HepG2 (cell line): ENCODE results near the gene NSL1. TPM values are rescaled to one million over a fixed set of nuclear protein-coding genes. Genes with fewer than 3 reads are reported as not detected.

Source experiments
- ATAC-seq: fragments of 200-7000 bp; cut with Tn5 transposase; 3 replicates; pipeline ENCODE4 v1.9.1; 2020; ENCODE audit warnings: mild to moderate bottlenecking, moderate library complexity
- BruUV-seq: library from RNA; stranded (reverse); fragments of 400-500 nt; replicated peaks from 2 replicates; lab custom pipeline; 2021; lab: Mats Ljungman, UMichigan
- CTCF ChIA-PET: fragments of 300-600 bp; formaldehyde crosslinking; extraction: SDS; loops from one replicate; lab custom pipeline; 2021; ENCODE audit warnings: low total read pairs, inconsistent platforms, low intra/inter-chr PET ratio; lab: Yijun Ruan, JAX
- POLR2A ChIA-PET: fragments of 350-600 bp; sonication (Branson Sonifier 250); formaldehyde crosslinking; loops from one replicate; lab custom pipeline; 2020; ENCODE audit warnings: antibody characterized with exemption, inconsistent platforms; lab: Yijun Ruan, JAX
- DNase-seq: peaks from one replicate; pipeline ENCODE4 v3.0.0-alpha.2; 2015; ENCODE audit warnings: low spot score
- FAIRE-seq: peaks from 3 replicates; lab custom pipeline; 2011; peaks lifted over from hg19 to GRCh38; lab: Jason Lieb, UNC
- H2AFZ ChIP-seq: one replicate; pipeline ENCODE4 v1.6.1; 2011; ENCODE audit warnings: low read length, inconsistent platforms
- H3K27ac ChIP-seq: fragments of 300-600 bp; 3 replicates; pipeline ENCODE4 v1.8.0; 2011; ENCODE audit warnings: mixed run types, mild to moderate bottlenecking, mixed read lengths, low read length, inconsistent platforms; ENCODE audit not compliant: insufficient read depth; ENCODE audit errors: extremely low read length
- H3K27me3 ChIP-seq, 2 experiments: fragments of 200-600 bp in 1 of 2; 2 replicates in 1 of 2; 3 replicates in 1 of 2; pipeline versions ENCODE4 v1.6.0 to v1.8.0; 2011; ENCODE audit warnings: low read length in 2 of 2, mild to moderate bottlenecking in 2 of 2, moderate library complexity in 2 of 2, inconsistent platforms in 1 of 2; ENCODE audit not compliant: insufficient read depth in 2 of 2, control insufficient read depth in 1 of 2
- H3K36me3 ChIP-seq, 2 experiments: fragments of 200-600 bp in 1 of 2; replicated peaks in 1 of 2; 2 replicates in 1 of 2; 3 replicates in 1 of 2; pipeline versions ENCODE4 v1.5.1 to v1.8.0; 2011; ENCODE audit warnings: low read length in 2 of 2, inconsistent platforms in 1 of 2; ENCODE audit not compliant: insufficient read depth in 2 of 2, control insufficient read depth in 1 of 2
- H3K4me1 ChIP-seq: 2 replicates; pipeline ENCODE4 v1.5.1; 2012; ENCODE audit warnings: low read length, inconsistent platforms; ENCODE audit not compliant: insufficient read depth
- H3K4me2 ChIP-seq: 2 replicates; pipeline ENCODE4 v1.6.0; 2011; ENCODE audit warnings: low read depth, low read length, inconsistent platforms
- H3K4me3 ChIP-seq, 3 experiments: fragments of 200-600 bp in 1 of 3; sonication (generic), shearing (Covaris generic) in 1 of 3; replicated peaks in 1 of 3; 2 replicates each; pipeline ENCODE4 v1.5.1; 2011 to 2016; ENCODE audit warnings: low read length in 3 of 3, inconsistent platforms in 2 of 3, low read depth in 2 of 3, mild to moderate bottlenecking in 2 of 3, control low read depth in 1 of 3, mixed read lengths in 1 of 3; ENCODE audit not compliant: insufficient read depth in 1 of 3
- H3K79me2 ChIP-seq: one replicate; pipeline ENCODE4 v1.6.1; 2011; ENCODE audit warnings: low read length, inconsistent platforms; ENCODE audit not compliant: insufficient read depth
- H3K9ac ChIP-seq: 2 replicates; pipeline ENCODE4 v1.6.0; 2011; ENCODE audit warnings: mild to moderate bottlenecking, low read depth, low read length, inconsistent platforms; ENCODE audit not compliant: insufficient read depth
- H3K9me3 ChIP-seq: 2 replicates; pipeline ENCODE4 v1.5.1; 2012; ENCODE audit warnings: mild to moderate bottlenecking, low read length
- H4K20me1 ChIP-seq: 2 replicates; pipeline ENCODE4 v1.6.0; 2011; ENCODE audit warnings: inconsistent platforms, mild to moderate bottlenecking, low read length, moderate library complexity; ENCODE audit not compliant: insufficient read depth
- ATF7 ChIP-seq, 2 experiments: fragments of 450-650 bp in 1 of 2; sonication (generic) in 1 of 2; formaldehyde crosslinking in 1 of 2; IDR thresholded peaks; 2 replicates each; pipeline versions ENCODE4 v1.4.0 to v1.6.1; 2016 to 2020; ENCODE audit warnings: antibody characterized with exemption in 1 of 2, mild to moderate bottlenecking in 1 of 2, missing genetic modification reagents in 1 of 2
- GATAD2A ChIP-seq: IDR thresholded peaks from 2 replicates; pipeline ENCODE4 v1.6.1; 2016
- HDAC6 ChIP-seq: fragments of 200-600 bp; sonication (generic); IDR thresholded peaks from 2 replicates; pipeline ENCODE4 v1.7.0; 2017; ENCODE audit warnings: mild to moderate bottlenecking, antibody characterized with exemption, low read length, low read depth
- MAZ ChIP-seq, 2 experiments: sonication (generic) in 1 of 2; formaldehyde crosslinking in 1 of 2; IDR thresholded peaks; 2 replicates each; pipeline versions ENCODE4 v1.5.0 to v1.6.1; 2012 to 2020; ENCODE audit warnings: low read depth in 2 of 2, mild to moderate bottlenecking in 2 of 2, borderline replicate concordance in 1 of 2, improper control_type of control experiment in 1 of 2, low read length in 1 of 2, missing genetic modification reagents in 1 of 2, moderate library complexity in 1 of 2
- MIER2 ChIP-seq: IDR thresholded peaks from 2 replicates; pipeline ENCODE4 v1.6.1; 2016; ENCODE audit warnings: missing biosample characterization, missing genetic modification reagents
- NR1H2 ChIP-seq: sonication (generic); formaldehyde crosslinking; IDR thresholded peaks from 2 replicates; pipeline ENCODE4 v1.8.1; 2022; ENCODE audit warnings: low read depth, missing genetic modification reagents, borderline replicate concordance
- RAD21 ChIP-seq: fragments of 450-650 bp; formaldehyde crosslinking; IDR thresholded peaks from 2 replicates; pipeline ENCODE4 v1.5.0; 2020; ENCODE audit warnings: mild to moderate bottlenecking
- STAG1 ChIP-seq: sonication (generic); formaldehyde crosslinking; IDR thresholded peaks from 2 replicates; pipeline ENCODE4 v1.4.0; 2020; ENCODE audit warnings: missing genetic modification reagents
- ZNF124 ChIP-seq: sonication (generic); formaldehyde crosslinking; IDR thresholded peaks from 2 replicates; pipeline ENCODE4 v1.4.0; 2020; ENCODE audit warnings: missing genetic modification reagents
- ZNF772 ChIP-seq: sonication (generic); formaldehyde crosslinking; IDR thresholded peaks from 2 replicates; pipeline ENCODE4 v1.5.0; 2020; ENCODE audit warnings: mild to moderate bottlenecking, missing genetic modification reagents
- WGBS: methylation state at CpG from one replicate; pipeline ENCODE4 v1.1.6; 2017; ENCODE audit warnings: low lambda C conversion rate; 5-methylcytosine and 5-hydroxymethylcytosine counted together
- in situ Hi-C: cut with HindIII; loops from 2 replicates; pipeline ENCODE4 v1.10.0; 2017; ENCODE audit warnings: low pct_unique_long_range_greater_than_20kb; ENCODE audit not compliant: extremely low pct_ligation_motif_present
- intact Hi-C: fragments of 100-400 bp; cut with micrococcal nuclease; formaldehyde crosslinking; loops from one replicate; pipeline ENCODE4 v1.10.0; 2022; ENCODE audit not compliant: unreplicated experiment
- polyA plus RNA-seq, 8 experiments: library from polyadenylated mRNA; depleted of rRNA in 3 of 8; stranded (reverse) in 7 of 8; unstranded in 1 of 8; fragments of >200 nt; fragmentation: Illumina TruSeq in 4 of 8; extraction: Trizol in 4 of 8; gene quantifications; 2 replicates each; pipeline versions ENCODE4 v1.2.1 to v1.2.3, GENCODE V29; 2011 to 2016; ENCODE audit warnings: low read depth in 4 of 8, missing spikeins in 1 of 8, mixed read lengths in 1 of 8; ENCODE audit not compliant: insufficient read depth in 1 of 8
- total RNA-seq, 5 experiments: library from RNA; depleted of rRNA; stranded (reverse); fragments of >200 nt; fragmentation: Illumina TruSeq; extraction: Trizol; gene quantifications; 2 replicates each; pipeline ENCODE4 v1.2.3, GENCODE V29; 2016; ENCODE audit warnings: low read depth in 1 of 5
- TF ChIP-seq, protein P1 (sequence below): sonication (generic); formaldehyde crosslinking; IDR thresholded peaks from 2 replicates; pipeline ENCODE4 v1.4.0; 2020; ENCODE audit warnings: missing genetic modification reagents, borderline replicate concordance

The NSL1 gene
- total and polyA plus RNA-seq, 2 of the 13 experiments (the other 11 are each of a cell fraction or from before 2014, with no cell fraction given), result 34.5 to 77.4 TPM

DNA sequence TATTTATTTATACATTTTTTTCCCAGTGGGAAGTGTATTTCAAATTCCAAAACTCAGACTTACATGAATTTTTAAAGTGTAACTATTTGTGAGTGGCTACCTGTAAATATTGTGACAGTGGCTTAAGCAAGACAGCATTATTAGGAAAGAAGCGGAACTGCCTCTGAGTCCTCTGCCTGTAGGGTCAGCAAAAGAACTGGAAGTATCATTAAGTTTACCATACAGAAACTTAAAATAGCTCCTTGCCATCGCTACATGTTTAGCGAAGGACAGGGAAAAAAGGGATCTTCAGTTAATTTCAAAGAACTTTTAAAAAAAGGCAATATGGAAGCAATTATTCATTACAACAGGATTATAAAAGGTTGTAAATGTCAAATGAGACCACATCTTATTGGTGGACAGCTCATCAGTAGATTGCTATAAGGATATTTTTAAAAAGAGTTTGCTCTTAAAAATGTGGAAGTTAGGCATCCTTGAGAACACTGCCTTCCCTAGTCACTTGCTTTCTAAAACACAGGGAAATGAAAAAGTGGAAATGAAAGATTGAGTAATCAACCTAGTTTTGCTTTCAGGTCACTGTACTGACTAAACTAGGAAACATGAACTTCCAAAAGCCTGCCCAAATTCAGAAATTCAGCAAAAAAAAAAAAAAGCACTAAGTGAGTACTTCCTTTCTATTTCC lies 39.2 kb downstream of the NSL1 start:
- Histone ChIP-seq H3K4me1 (0 out of 2 replicates have a peak, but pooled peaks cover 10% of the 10 kb centered on the region), H3K27ac (no peak overlapping the region), H3K27me3 (no peaks in the 10 kb centered on the region), H3K4me3 (no peak overlapping the region), H3K9ac (no peak overlapping the region), H3K9me3 (no peaks in the 10 kb centered on the region), H3K36me3 (peaks cover 0 to 19% of the 10 kb centered on the region in 2 experiments; a peak in 3 of 5 replicates), H2AFZ (no peak overlapping the region), H3K4me2 (no peak overlapping the region), H3K79me2 (peaks cover 2% of the 10 kb centered on the region), H4K20me1 (peaks cover 6% of the 10 kb centered on the region; the same call in 1 of the 2 replicates)
- DNase-seq (no peak), ATAC-seq (no peak), FAIRE-seq (no peak)
- 97% methylated on average over 3 of the region's 3 CpGs for WGBS
- intact Hi-C loops (no loop called here), in situ Hi-C loops (no loop called here)
- POLR2A ChIA-PET, result no interaction called here
- no TSS peak for BruUV-seq
- TF ChIP-seq NR1H2, result no peak
- CTCF ChIA-PET, result no interaction called here

DNA sequence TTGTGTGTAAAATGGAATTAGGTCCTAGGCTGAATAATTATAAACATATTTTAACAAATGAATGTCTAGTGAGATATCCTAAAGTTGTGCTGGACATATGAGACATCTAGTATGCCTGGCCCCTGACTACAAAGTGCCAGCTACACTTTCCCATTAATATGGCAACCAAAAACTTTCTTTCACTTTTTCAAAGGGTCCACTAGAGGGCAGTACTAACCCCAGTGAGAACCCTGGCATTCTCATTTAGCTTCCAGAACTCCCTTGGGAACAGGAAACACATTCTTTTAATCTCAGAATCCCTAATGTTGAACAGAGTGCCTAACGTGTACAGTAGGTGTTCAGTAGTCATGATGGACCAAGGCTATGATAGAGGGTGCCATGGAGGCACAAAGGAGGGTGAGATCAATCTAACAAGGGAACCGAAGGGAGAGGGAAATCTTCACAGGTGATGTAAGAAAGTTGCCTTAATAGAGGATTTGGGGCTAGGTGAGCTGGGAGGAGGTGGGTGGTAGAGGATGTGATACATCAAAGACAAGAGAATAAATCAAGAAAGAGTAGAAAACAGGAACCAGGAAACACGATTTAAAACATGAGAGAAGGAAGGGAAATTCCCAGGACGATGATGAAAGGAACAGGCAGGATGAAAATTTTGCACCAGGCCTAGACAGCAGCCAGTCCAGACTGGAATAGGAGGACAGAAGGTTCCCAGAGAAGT lies 41.6 kb downstream of the NSL1 start:
- H3K79me2 ChIP-seq, result peaks cover 6% of the 10 kb centered on the region
- DNase-seq (peak; percentile 55), FAIRE-seq (no peak), ATAC-seq (peak; percentile 71)
- H3K9ac ChIP-seq, result no peak overlapping the region
- H3K4me1 ChIP-seq, result 0 out of 2 replicates have a peak, but pooled peaks cover 10% of the 10 kb centered on the region
- BruUV-seq, result no TSS peak
- H3K9me3 ChIP-seq, result no peaks in the 10 kb centered on the region
- no peak overlapping the region for H3K4me2 ChIP-seq
- no peak overlapping the region for H3K4me3 ChIP-seq
- peaks cover 6% of the 10 kb centered on the region; the same call in 1 of the 2 replicates for H4K20me1 ChIP-seq
- in situ Hi-C loops, result no loop called here
- ChIA-PET POLR2A (interaction anchor here (1.0 to 1.2 kb wide), 6 partner anchors 27 to 714 kb away, joined by 3 to 4 read pairs (median 3); partner anchors contain the start of genes ATF3 and DTL), CTCF (interaction anchor here (0.7 to 1.5 kb wide), 3 partner anchors 32 to 245 kb away, joined by 3 to 6 read pairs (median 5); no protein-coding TSS in a partner anchor)
- WGBS, result 62% methylated on average over 4 of the region's 4 CpGs
- H2AFZ ChIP-seq, result no peak overlapping the region
- intact Hi-C loops, result no loop called here
- H3K27me3 ChIP-seq, result no peaks in the 10 kb centered on the region
- H3K27ac ChIP-seq, result no peak overlapping the region
- H3K36me3 ChIP-seq, result peaks cover 0 to 7% of the 10 kb centered on the region in 2 experiments; a peak in 1 of 5 replicates
- TF ChIP-seq MAZ (IDR thresholded peaks at IDR 0.05; ENCODE audit: borderline replicate concordance, low read depth, low read length) (no peak), MAZ (CRISPR knock-in tag; IDR thresholded peaks at IDR 0.05; ENCODE audit: low read depth) (0 out of 2 replicates have a peak, but pooled peaks have one; percentile 25), HDAC6 (no peak), RAD21 (peak; percentile 38), ZNF124 (CRISPR knock-in tag) (0 out of 2 replicates have a peak, but pooled peaks have one; percentile 42), ZNF772 (CRISPR knock-in tag) (no peak), STAG1 (CRISPR knock-in tag) (peak; percentile 58; the same call in 1 of the 2 replicates), GATAD2A (peak; percentile 38; the same call in 1 of the 2 replicates), MIER2 (no peak), ATF7 (IDR thresholded peaks at IDR 0.05) (no peak), ATF7 (CRISPR knock-in tag; IDR thresholded peaks at IDR 0.05) (no peak)
- TF ChIP-seq, protein P1, sequence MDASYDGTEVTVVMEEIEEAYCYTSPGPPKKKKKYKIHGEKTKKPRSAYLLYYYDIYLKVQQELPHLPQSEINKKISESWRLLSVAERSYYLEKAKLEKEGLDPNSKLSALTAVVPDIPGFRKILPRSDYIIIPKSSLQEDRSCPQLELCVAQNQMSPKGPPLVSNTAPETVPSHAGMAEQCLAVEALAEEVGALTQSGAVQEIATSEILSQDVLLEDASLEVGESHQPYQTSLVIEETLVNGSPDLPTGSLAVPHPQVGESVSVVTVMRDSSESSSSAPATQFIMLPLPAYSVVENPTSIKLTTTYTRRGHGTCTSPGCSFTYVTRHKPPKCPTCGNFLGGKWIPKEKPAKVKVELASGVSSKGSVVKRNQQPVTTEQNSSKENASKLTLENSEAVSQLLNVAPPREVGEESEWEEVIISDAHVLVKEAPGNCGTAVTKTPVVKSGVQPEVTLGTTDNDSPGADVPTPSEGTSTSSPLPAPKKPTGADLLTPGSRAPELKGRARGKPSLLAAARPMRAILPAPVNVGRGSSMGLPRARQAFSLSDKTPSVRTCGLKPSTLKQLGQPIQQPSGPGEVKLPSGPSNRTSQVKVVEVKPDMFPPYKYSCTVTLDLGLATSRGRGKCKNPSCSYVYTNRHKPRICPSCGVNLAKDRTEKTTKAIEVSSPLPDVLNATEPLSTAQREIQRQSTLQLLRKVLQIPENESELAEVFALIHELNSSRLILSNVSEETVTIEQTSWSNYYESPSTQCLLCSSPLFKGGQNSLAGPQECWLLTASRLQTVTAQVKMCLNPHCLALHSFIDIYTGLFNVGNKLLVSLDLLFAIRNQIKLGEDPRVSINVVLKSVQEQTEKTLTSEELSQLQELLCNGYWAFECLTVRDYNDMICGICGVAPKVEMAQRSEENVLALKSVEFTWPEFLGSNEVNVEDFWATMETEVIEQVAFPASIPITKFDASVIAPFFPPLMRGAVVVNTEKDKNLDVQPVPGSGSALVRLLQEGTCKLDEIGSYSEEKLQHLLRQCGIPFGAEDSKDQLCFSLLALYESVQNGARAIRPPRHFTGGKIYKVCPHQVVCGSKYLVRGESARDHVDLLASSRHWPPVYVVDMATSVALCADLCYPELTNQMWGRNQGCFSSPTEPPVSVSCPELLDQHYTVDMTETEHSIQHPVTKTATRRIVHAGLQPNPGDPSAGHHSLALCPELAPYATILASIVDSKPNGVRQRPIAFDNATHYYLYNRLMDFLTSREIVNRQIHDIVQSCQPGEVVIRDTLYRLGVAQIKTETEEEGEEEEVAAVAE, result peak; percentile 20; the same call in 1 of the 2 replicates
